Endothelial cell of umbilical vein (primary cell): ENCODE measurements around the gene CALCOCO1. TPM values are rescaled to one million over a fixed set of nuclear protein-coding genes. Genes with fewer than 3 reads are reported as not detected.

Source experiments
- BruUV-seq: library from RNA; stranded (reverse); fragments of 400-500 nt; replicated peaks from 2 replicates; lab custom pipeline; 2021; lab: Mats Ljungman, UMichigan
- CTCF ChIA-PET: fragments of 300-600, 350-600 bp; sonication (Branson Sonifier 250); formaldehyde crosslinking; loops from one replicate; lab custom pipeline; 2021; ENCODE audit warnings: antibody characterized with exemption, inconsistent platforms; lab: Charles Lee
- POLR2A ChIA-PET: fragments of 300-600, 350-600 bp; sonication (Branson Sonifier 250); formaldehyde crosslinking; loops from one replicate; lab custom pipeline; 2021; ENCODE audit warnings: antibody characterized with exemption, inconsistent platforms; lab: Charles Lee
- DNase-seq: peaks from one replicate; pipeline ENCODE4 v3.0.0-alpha.2; 2011; ENCODE audit warnings: low read depth, low spot score
- FAIRE-seq: peaks from 2 replicates; lab custom pipeline; 2011; peaks lifted over from hg19 to GRCh38; lab: Jason Lieb, UNC
- H2AFZ ChIP-seq: 2 replicates; pipeline ENCODE4 v1.6.0; 2012; ENCODE audit warnings: low read depth, low read length, control low read depth, inconsistent platforms
- H3K27ac ChIP-seq: 2 replicates; pipeline ENCODE4 v1.5.1; 2011; ENCODE audit warnings: low read depth, mild to moderate bottlenecking, control low read depth, low read length, moderate library complexity; ENCODE audit not compliant: insufficient read depth
- H3K27me3 ChIP-seq, 2 experiments: 2 replicates each; pipeline versions ENCODE4 v1.6.0 to v1.6.1; 2011; ENCODE audit warnings: low read length in 2 of 2, mixed read lengths in 1 of 2; ENCODE audit not compliant: control insufficient read depth in 2 of 2, insufficient read depth in 2 of 2
- H3K36me3 ChIP-seq, 2 experiments: 2 replicates in 1 of 2; 3 replicates in 1 of 2; pipeline ENCODE4 v1.5.1; 2011; ENCODE audit warnings: low read length in 2 of 2, mild to moderate bottlenecking in 1 of 2, moderate library complexity in 1 of 2; ENCODE audit not compliant: control insufficient read depth in 2 of 2, insufficient read depth in 2 of 2; ENCODE audit errors: extremely low read depth in 1 of 2
- H3K4me1 ChIP-seq: 3 replicates; pipeline ENCODE4 v1.5.1; 2011; ENCODE audit warnings: mild to moderate bottlenecking, low read length; ENCODE audit not compliant: control insufficient read depth, insufficient read depth; ENCODE audit errors: extremely low read depth
- H3K4me2 ChIP-seq: 2 replicates; pipeline ENCODE4 v1.6.1; 2011; ENCODE audit warnings: low read length, control low read depth, mixed read lengths; ENCODE audit not compliant: insufficient read depth
- H3K4me3 ChIP-seq, 3 experiments: fragments of 200-600 bp in 1 of 3; sonication (generic), shearing (Covaris generic) in 1 of 3; replicated peaks in 1 of 3; 2 replicates each; pipeline ENCODE4 v1.5.1; 2011 to 2016; ENCODE audit warnings: control low read depth in 3 of 3, low read length in 3 of 3, mild to moderate bottlenecking in 2 of 3, inconsistent platforms in 1 of 3, low read depth in 1 of 3, moderate library complexity in 1 of 3; ENCODE audit not compliant: insufficient read depth in 1 of 3
- H3K79me2 ChIP-seq: 2 replicates; pipeline ENCODE4 v1.6.0; 2012; ENCODE audit warnings: low read length, inconsistent platforms; ENCODE audit not compliant: control insufficient read depth, insufficient read depth
- H3K9ac ChIP-seq: replicated peaks from 2 replicates; pipeline ENCODE3; 2011; ENCODE audit warnings: low read length, control low read depth; ENCODE audit not compliant: insufficient read depth; ENCODE audit errors: extremely low read depth
- H3K9me1 ChIP-seq: replicated peaks from 3 replicates; pipeline ENCODE4 v1.6.0; 2011; ENCODE audit warnings: mild to moderate bottlenecking, low read length; ENCODE audit not compliant: control insufficient read depth, insufficient read depth; ENCODE audit errors: extremely low read depth
- H3K9me3 ChIP-seq: replicated peaks from 2 replicates; pipeline ENCODE4 v1.5.1; 2012; ENCODE audit warnings: low read length, inconsistent platforms; ENCODE audit not compliant: control insufficient read depth, insufficient read depth
- H4K20me1 ChIP-seq: replicated peaks from 2 replicates; pipeline ENCODE3; 2011; ENCODE audit warnings: mild to moderate bottlenecking, low read length; ENCODE audit not compliant: control insufficient read depth, insufficient read depth; ENCODE audit errors: extremely low read depth
- EZH2 ChIP-seq: IDR thresholded peaks from 2 replicates; pipeline ENCODE4 v1.6.1; 2012; ENCODE audit warnings: borderline replicate concordance, low read depth, mild to moderate bottlenecking, moderate library complexity, low read length, inconsistent platforms; ENCODE audit not compliant: severe bottlenecking
- FOS ChIP-seq: IDR thresholded peaks from 2 replicates; pipeline ENCODE4 v1.6.1; 2011; ENCODE audit warnings: mild to moderate bottlenecking, low read length, moderate library complexity, borderline replicate concordance; ENCODE audit not compliant: insufficient read depth
- GATA2 ChIP-seq: IDR thresholded peaks from 2 replicates; pipeline ENCODE4 v1.7.0; 2011; ENCODE audit warnings: low read depth, mild to moderate bottlenecking, moderate library complexity, mixed read lengths, low read length; ENCODE audit not compliant: insufficient read length, insufficient read depth
- JUN ChIP-seq: IDR thresholded peaks from 2 replicates; pipeline ENCODE4 v1.6.1; 2011; ENCODE audit warnings: borderline replicate concordance, low read depth; ENCODE audit not compliant: insufficient read length, insufficient read depth
- MYC ChIP-seq: IDR thresholded peaks from one replicate; pipeline ENCODE4 v1.6.1; 2011; ENCODE audit warnings: mild to moderate bottlenecking, low read depth, low read length
- POLR2A ChIP-seq: IDR thresholded peaks from 2 replicates; pipeline ENCODE4 v1.6.1; 2012; ENCODE audit warnings: low read depth, mild to moderate bottlenecking, control low read depth, low read length
- POLR2AphosphoS5 ChIP-seq: IDR thresholded peaks from 2 replicates; pipeline ENCODE4 v1.6.1; 2012; ENCODE audit warnings: low read depth, mild to moderate bottlenecking, control low read depth, low read length, moderate library complexity; ENCODE audit not compliant: insufficient read depth
- dilution Hi-C: fragments of 300-500 bp; cut with MboI; formaldehyde crosslinking; loops from one replicate; pipeline ENCODE4 v1.15.0; 2019; ENCODE audit warnings: low sequenced_read_pairs; ENCODE audit not compliant: extremely low pct_ligation_motif_present
- intact Hi-C: fragments of 100-400 bp; cut with micrococcal nuclease; formaldehyde crosslinking; loops from one replicate; pipeline ENCODE4 v1.10.0; 2022
- polyA plus RNA-seq, 4 experiments: library from polyadenylated mRNA; depleted of rRNA in 3 of 4; stranded (reverse) in 3 of 4; unstranded in 1 of 4; fragments of >200 nt; gene quantifications; 2 replicates each; pipeline versions ENCODE4 v1.2.1 to v1.2.3, GENCODE V29; 2011 to 2012; ENCODE audit warnings: missing spikeins in 1 of 4
- total RNA-seq: library from RNA; stranded (reverse); gene quantifications from 2 replicates; pipeline ENCODE4 v1.2.3, GENCODE V29; 2021
- TF ChIP-seq, protein P1 (sequence below): IDR thresholded peaks from 2 replicates; pipeline ENCODE4 v1.6.1; 2011; ENCODE audit not compliant: insufficient read depth, insufficient read length
- TF ChIP-seq, protein P2 (sequence below), 2 donors: IDR thresholded peaks; 1 replicate in 1 of 2; 2 replicates in 1 of 2; pipeline ENCODE4 v1.5.1; 2011; ENCODE audit warnings: low read length in 2 of 2, mild to moderate bottlenecking in 2 of 2, moderate library complexity in 2 of 2, control low read depth in 1 of 2, inconsistent platforms in 1 of 2, low read depth in 1 of 2; ENCODE audit not compliant: insufficient read depth in 1 of 2; ENCODE audit errors: extremely low read depth in 1 of 2

CALCOCO1 gene
- total and polyA plus RNA-seq, 2 donors (not counting 3 experiments of a cell fraction or from before 2014, with no cell fraction given): 70.9 to 135 TPM

DNA sequence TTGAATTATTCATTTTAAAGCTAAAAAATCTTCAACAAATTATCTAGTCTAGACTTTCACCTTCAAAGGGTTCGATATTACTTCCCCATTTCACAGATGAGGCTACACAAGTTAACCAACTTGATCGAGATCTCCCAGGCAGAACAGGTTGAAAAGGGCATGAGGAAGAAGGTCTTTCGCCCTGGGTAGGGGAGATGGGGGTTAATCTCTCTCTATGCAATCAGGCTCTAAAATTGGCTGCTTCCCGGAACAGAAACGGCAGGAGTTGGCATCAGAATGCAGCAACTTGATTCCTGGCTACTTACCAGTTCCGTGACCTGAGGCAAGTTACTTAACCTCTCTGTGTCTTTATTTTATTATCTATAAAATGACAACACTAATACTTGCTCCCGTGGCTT, 26.9 kb upstream of the CALCOCO1 start:
- CTCF ChIA-PET: interaction anchor here (1.8 to 3.7 kb wide), 2 partner anchors 9 to 447 kb away, joined by 5 to 69 read pairs; no protein-coding TSS in a partner anchor
- Histone ChIP-seq H3K9me3 (no peaks in the 10 kb centered on the region), H3K36me3 (no peaks in the 10 kb centered on the region), H4K20me1 (no peaks in the 10 kb centered on the region), H3K9me1 (no peaks in the 10 kb centered on the region), H3K4me1 (peaks cover 3% of the 10 kb centered on the region), H2AFZ (no peak overlapping the region), H3K4me2 (no peak overlapping the region), H3K9ac (no peak overlapping the region), H3K4me3 (no peak overlapping the region), H3K27me3 (peaks cover 73 to 83% of the 10 kb centered on the region in 2 experiments), H3K79me2 (no peaks in the 10 kb centered on the region), H3K27ac (no peak overlapping the region)
- POLR2A ChIA-PET: no interaction called here
- BruUV-seq: no TSS peak
- intact Hi-C loops (loop anchor here (10.0 kb wide), 1 partner anchor 451 kb away; no protein-coding TSS in a partner anchor), dilution Hi-C loops (no loop called here)
- FAIRE-seq: no peak
- TF ChIP-seq, protein P1, sequence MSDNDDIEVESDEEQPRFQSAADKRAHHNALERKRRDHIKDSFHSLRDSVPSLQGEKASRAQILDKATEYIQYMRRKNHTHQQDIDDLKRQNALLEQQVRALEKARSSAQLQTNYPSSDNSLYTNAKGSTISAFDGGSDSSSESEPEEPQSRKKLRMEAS: no peak
- TF ChIP-seq JUN (no peak), MYC (no peak), POLR2A (no peak), POLR2AphosphoS5 (no peak), EZH2 (no peak), FOS (no peak), GATA2 (no peak)
- TF ChIP-seq, protein P2, sequence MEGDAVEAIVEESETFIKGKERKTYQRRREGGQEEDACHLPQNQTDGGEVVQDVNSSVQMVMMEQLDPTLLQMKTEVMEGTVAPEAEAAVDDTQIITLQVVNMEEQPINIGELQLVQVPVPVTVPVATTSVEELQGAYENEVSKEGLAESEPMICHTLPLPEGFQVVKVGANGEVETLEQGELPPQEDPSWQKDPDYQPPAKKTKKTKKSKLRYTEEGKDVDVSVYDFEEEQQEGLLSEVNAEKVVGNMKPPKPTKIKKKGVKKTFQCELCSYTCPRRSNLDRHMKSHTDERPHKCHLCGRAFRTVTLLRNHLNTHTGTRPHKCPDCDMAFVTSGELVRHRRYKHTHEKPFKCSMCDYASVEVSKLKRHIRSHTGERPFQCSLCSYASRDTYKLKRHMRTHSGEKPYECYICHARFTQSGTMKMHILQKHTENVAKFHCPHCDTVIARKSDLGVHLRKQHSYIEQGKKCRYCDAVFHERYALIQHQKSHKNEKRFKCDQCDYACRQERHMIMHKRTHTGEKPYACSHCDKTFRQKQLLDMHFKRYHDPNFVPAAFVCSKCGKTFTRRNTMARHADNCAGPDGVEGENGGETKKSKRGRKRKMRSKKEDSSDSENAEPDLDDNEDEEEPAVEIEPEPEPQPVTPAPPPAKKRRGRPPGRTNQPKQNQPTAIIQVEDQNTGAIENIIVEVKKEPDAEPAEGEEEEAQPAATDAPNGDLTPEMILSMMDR (IDR thresholded peaks at IDR 0.05; ENCODE audit: extremely low read depth in 1 of 2, insufficient read depth in 1 of 2, low read depth in 1 of 2, low read length in 2 of 2): no peak
- DNase-seq: no peak
